Stimulated activated CD8-positive, alpha-beta memory T cell treated with anti-CD3 and anti-CD28 coated beads, Interleukin-4, amount 100 ng/mL, for 1 hour (primary cell): ENCODE data around the gene GALR2.

ENCODE experiments used
- DNase-seq, 2 donors: peaks; one replicate each; pipeline ENCODE4 v3.0.0-alpha.2; 2020; ENCODE audit warnings: low read depth in 2 of 2, low spot score in 1 of 2

The GALR2 gene

DNA sequence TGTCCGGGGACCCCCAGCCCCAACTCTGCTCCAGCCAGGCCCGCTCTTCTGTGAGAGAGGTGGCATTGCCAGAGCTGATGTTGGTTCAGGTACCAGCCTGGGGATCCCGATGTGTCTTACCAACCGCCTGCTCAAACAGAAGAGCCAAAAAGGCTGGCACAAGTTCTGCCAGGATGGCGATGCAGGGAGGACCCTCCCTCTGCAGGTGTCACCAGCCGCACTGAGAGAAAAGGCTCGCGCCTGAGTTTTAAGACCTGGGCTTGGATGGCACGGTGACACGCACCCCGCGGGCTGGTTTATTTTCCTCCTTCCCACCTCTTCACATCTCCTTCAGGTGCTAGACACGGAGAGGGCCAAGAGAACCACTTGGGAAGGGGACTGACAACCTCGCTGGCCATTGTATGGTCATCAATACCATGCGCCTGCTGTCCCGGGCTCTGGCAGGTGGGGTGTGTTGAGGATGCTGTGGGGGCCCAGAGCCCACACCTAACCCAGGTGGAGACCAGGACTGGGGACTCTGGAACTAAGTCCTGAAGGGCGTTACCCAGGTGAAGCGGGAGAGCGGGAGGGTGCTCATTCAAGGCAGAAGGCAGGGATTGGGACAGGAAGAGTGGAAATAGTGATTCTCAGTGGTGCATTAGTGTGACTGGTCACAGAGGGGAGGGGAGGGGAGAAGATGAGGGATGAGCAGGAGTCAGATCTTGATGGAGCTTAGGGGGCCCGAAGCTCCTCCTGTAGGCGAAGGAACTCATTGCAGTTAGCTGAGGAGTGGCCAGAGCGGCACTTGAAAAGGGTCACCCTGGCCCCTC lies 50.2 kb downstream of the GALR2 start:
- no peak for DNase-seq

DNA sequence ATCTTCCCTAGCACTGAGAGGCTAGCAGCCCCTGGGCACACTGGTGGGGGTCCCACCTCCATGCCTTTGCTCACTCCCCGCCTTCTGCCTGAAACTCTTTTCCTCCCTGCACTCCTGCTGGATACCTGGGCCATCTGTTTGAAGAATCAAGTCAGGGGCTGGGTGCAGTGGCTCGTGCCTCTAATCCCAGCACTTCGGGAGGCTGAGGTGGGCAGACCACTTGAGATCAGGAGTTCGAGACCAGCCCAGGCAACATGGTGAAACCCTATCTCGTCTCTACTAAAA lies 50.8 kb downstream of the GALR2 start:
- no peak for DNase-seq

DNA sequence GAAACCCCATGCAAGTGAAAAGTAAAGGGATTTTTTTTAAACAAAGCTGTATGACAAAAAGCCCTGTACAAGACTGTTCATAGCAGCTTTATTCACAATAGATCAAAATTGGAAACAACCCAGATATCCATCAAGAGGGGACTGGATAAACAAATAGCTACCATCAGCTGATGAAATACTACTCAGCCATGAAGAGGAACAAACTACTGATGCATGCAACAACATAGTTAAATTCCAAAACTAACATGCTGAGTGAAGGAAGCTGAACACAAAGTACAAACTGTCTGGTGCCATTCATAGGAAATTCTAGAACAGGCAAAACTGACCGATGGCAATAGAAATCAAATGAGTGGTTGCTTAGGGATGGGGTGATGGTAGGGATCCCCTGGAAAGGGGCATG lies 51.3 kb downstream of the GALR2 start:
- DNase-seq = no peak
